ENCODE data around the gene ZMIZ1. TPM values are rescaled to one million over a fixed set of nuclear protein-coding genes. Genes with fewer than 3 reads are reported as not detected.

ZMIZ1 gene
- total RNA-seq, 1 donor from 2014 or later = 50.1 TPM

- no peak for DNase-seq (ENCODE audit: extremely low read depth, low read depth, low spot score)
Observed at GRCh38 chr10:79311581-79312407, 243.0 kb downstream of the ZMIZ1 start.

GRCh38 chr10:79312601-79313187 lies 243.9 kb downstream of the ZMIZ1 start:
- DNase-seq (ENCODE audit: extremely low read depth, low read depth, low spot score) = no peak

- DNase-seq (ENCODE audit: extremely low read depth, low read depth, low spot score) = no peak
Observed at GRCh38 chr10:79313320-79313719, 244.6 kb downstream of the ZMIZ1 start.

GRCh38 chr10:79313911-79314439 lies 245.2 kb downstream of the ZMIZ1 start:
- DNase-seq (ENCODE audit: extremely low read depth, low read depth, low spot score) = no peak

- no peak for DNase-seq (ENCODE audit: extremely low read depth, low read depth, low spot score)
Observed at GRCh38 chr10:79314761-79315601, 246.2 kb downstream of the ZMIZ1 start.

GRCh38 chr10:79315602-79315920 lies 246.8 kb downstream of the ZMIZ1 start:
- no peak for DNase-seq (ENCODE audit: extremely low read depth, low read depth, low spot score)

- DNase-seq (ENCODE audit: extremely low read depth, low read depth, low spot score) = no peak
Observed at GRCh38 chr10:79316671-79317431, 248.1 kb downstream of the ZMIZ1 start.

- DNase-seq (ENCODE audit: extremely low read depth, low read depth, low spot score) = no peak
Observed at GRCh38 chr10:79318369-79318768, 249.6 kb downstream of the ZMIZ1 start.

- no peak for DNase-seq (ENCODE audit: extremely low read depth, low read depth, low spot score)
Observed at GRCh38 chr10:79319115-79319771, 250.5 kb downstream of the ZMIZ1 start.

GRCh38 chr10:79320316-79320715 lies 251.6 kb downstream of the ZMIZ1 start:
- no peak for DNase-seq (ENCODE audit: extremely low read depth, low read depth, low spot score)

GRCh38 chr10:79320820-79321493 lies 252.2 kb downstream of the ZMIZ1 start:
- no peak for DNase-seq (ENCODE audit: extremely low read depth, low read depth, low spot score)

- no peak for DNase-seq (ENCODE audit: extremely low read depth, low read depth, low spot score)
Observed at GRCh38 chr10:79321494-79321882, 252.7 kb downstream of the ZMIZ1 start.

- no peak for DNase-seq (ENCODE audit: extremely low read depth, low read depth, low spot score)
Observed at GRCh38 chr10:79321951-79322350, 253.2 kb downstream of the ZMIZ1 start.

- DNase-seq (ENCODE audit: extremely low read depth, low read depth, low spot score) = no peak
Observed at GRCh38 chr10:79322616-79323543, 254.1 kb downstream of the ZMIZ1 start.

GRCh38 chr10:79323602-79324001 lies 254.8 kb downstream of the ZMIZ1 start:
- no peak for DNase-seq (ENCODE audit: extremely low read depth, low read depth, low spot score)

GRCh38 chr10:79324032-79324695 lies 255.4 kb downstream of the ZMIZ1 start:
- DNase-seq (ENCODE audit: extremely low read depth, low read depth, low spot score) = no peak

GRCh38 chr10:79326361-79327089 lies 257.8 kb downstream of the ZMIZ1 start:
- no peak for DNase-seq (ENCODE audit: extremely low read depth, low read depth, low spot score)
